OCI-LY1 (cell line): ENCODE results near the gene TENT4A.

Experiments
- EZH2 ChIP-seq: fragments of 200-600 bp; sonication (generic), shearing (Covaris generic); IDR thresholded peaks from 2 replicates; pipeline ENCODE4 v1.8.0; 2017; ENCODE audit warnings: borderline replicate concordance, mixed run types, mild to moderate bottlenecking, antibody characterized with exemption, low read length, moderate library complexity, mixed read lengths
- TF ChIP-seq, protein P1 (sequence below): fragments of 200-600 bp; sonication (generic), shearing (Covaris generic); IDR thresholded peaks from 2 replicates; pipeline ENCODE4 v1.5.1; 2017; ENCODE audit warnings: mild to moderate bottlenecking, antibody characterized with exemption, low read length, moderate library complexity, mixed read lengths

DNA sequence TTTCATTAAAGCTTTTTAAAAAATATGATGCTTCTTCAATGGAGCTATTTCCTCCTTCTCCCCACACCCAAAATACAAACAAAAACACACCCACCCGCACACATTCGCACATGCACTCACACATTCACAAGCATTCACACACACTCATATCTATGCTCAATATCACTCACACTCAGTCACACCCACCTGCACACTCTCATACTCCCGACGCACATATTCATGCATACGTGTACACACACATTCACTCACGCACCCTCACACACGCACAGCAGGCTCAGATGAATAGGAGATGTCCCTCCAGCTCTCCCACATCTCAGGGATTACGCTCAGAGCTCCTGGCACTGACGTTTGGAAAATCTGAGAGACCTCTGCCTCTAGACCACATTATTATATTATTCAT is 25.7 kb upstream of the TENT4A start:
- TF ChIP-seq, protein P1, sequence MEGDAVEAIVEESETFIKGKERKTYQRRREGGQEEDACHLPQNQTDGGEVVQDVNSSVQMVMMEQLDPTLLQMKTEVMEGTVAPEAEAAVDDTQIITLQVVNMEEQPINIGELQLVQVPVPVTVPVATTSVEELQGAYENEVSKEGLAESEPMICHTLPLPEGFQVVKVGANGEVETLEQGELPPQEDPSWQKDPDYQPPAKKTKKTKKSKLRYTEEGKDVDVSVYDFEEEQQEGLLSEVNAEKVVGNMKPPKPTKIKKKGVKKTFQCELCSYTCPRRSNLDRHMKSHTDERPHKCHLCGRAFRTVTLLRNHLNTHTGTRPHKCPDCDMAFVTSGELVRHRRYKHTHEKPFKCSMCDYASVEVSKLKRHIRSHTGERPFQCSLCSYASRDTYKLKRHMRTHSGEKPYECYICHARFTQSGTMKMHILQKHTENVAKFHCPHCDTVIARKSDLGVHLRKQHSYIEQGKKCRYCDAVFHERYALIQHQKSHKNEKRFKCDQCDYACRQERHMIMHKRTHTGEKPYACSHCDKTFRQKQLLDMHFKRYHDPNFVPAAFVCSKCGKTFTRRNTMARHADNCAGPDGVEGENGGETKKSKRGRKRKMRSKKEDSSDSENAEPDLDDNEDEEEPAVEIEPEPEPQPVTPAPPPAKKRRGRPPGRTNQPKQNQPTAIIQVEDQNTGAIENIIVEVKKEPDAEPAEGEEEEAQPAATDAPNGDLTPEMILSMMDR: no peak
- TF ChIP-seq EZH2: no peak
